Measurements from ENCODE around the gene PRR35.

Gene PRR35

DNA sequence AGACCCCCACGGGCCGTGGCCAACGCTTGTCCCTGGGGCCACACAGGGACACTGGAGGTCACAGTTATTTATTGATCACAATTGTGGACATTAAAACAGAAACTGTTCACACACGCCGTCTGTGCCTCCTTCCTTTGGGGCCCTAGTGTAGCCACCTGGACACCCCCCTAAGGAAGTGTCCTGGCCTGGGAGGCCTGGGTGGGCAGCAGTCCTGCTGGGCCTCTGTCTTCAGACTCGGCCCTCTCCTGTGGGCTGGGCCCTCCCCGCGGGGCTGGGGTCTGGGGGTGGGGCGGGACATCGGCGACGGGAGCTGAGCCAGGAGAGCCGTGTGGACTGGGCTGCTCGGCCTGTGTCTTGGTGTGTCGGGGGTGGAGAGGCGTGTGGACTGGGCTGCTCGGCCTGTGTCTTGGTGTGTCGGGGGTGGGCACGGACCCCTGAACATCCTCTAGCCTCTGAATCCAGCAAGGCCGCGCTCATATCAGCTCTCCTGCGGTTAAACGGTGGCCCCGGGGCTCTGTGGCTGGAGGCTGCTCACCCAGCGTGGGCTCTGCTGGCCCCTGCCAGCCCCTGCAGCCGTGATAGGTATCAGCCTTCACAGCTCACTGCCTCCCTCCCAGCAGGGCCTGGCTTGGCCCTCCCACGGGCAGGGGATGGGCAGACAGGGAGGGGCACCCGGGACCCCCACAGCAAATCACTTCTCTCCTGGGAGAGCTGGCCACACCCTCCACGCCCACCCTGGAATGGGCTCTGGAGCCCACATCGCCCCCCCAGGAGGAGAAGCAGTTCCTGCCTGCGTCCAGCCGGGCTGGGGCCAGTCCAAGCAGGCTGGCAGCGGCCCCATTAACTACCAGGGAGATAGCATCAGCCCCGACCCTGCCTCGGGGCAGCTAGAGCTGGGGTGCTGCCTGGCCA, 5.5 kb downstream of the PRR35 start:
- DNase-seq, result no peak

DNA sequence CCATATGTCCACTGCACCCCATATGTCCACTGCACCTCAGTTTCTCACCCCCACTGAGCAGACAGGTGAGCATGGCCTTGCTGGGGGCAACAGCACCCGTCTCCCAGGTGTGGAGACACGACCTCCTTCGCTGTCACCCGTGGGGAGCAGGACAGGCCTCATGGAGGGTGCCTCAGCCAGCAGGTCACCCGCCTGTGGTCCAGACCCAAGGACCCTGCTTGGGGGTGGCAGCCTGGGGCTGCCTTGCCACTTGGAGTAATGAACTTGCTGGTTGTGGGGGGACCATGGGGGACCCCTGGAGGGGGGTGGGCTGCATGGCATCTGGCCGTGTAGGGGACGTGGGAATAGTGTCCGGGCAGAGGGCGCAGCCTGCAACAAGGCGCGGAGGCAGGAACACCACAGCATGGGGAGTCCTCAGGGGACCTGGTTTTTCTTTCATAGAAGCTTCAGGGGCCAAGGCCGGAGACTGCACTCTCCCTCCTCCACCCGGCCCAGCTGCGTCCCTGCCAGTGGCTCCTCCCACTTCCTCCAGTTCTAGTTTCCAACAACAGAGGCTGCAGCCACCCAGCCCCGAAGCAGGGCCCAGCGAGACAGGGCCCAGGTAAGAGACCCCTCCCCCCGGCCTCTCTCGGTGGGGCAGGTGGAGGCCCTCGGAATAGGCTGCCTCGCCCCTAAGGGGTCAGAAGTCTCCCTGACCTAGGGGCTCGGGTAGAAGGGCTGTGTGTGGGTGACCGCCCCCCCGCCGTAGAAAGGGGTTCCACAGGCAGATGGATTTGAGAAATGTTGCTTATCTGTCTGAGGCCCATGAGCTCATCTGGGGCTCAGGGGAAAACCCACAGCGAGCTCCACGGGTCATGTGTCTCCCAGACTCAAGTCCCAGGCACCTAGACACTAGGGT, 6.5 kb downstream of the PRR35 start, which contains the start of gene NHLRC4:
TSS of gene NHLRC4 (plus strand) at position 531 of the 898 bp plus-strand sequence. CDS start 1,043 bp downstream, outside the sequence.
- no peak for DNase-seq

DNA sequence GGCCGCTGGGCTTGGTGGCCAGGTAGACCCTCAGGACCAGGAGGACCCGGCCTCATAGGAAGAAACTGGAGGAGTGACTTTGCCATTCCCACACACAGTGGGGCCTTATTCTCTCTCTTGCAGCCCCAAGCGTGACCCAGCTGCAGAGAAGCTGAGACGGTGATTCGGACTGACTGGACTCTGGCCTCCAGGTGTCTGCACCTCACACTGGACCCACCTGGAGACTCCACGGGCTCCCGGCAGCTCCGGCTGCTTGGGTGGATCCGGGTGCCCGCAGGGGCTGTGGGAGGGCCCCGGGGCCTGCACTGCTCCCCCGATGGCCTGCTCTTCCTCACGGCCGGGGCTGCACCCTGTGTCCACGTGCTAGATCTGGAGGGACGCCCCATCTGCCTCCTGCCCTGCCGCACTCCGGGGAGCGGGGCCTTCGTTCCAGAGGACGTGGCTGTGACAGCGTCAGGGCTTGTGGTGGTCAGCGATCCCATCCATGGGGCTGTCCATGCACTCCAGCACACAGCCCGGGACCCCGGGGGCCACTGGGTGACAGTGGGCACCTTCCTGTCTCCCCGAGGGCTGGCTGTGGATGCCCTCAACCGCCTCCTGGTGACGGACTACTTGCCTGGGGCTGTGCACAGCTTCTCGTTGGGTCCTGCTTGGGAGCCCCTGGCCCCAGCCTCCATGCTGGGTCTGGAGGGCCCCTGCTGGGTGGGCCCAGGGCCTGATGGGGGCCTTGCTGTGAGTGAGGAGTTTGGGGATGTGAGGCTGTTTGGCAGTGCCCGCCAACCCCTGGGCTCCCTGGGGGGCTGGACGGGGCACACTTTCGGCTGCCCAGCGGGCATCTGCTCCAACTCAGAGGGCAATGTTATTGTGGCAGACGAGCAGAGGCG, 7.4 kb downstream of the PRR35 start:
- DNase-seq, result no peak

DNA sequence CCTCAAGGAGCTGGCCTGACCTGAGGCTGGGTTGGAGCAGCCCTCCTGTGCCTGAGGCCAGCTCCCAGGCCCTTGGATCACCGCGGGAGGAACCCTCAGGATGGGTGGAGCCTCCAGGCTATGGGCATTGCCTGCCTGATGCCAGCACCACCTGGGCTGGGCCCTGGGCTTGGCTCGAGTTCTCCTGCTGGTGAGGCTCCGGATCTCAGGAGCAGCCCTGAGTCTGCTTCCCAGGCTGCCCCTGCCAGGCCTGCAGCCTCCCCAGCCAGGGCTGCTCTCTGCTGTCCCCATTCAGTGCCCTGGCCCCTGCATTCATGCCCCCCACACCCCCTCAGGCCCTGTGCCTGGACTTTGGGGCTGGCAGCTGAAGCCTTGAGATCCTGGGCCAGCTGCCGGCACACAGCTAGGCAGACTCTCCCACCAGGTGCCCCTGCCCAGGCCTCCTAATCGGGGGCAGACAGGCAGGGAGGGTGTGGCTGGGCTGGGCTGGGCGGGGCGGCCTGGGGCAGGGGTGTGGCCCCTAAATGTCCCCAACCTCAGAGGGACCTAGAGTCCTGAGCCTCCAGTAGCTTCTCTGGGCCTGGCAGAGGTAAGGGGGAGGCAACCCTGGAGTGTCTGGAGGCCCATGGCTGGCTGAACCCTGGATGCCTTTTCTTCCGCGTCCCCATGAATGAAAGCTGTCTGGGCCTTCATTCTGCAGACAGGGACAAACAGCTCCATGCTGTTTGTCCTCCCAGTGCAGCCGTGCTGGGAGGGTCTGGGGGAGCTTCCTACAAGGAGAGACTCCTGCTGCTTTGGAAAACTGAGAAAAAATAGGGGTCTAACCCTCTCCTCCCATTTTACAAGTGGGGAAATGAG, 8.4 kb downstream of the PRR35 start:
- no peak for DNase-seq

DNA sequence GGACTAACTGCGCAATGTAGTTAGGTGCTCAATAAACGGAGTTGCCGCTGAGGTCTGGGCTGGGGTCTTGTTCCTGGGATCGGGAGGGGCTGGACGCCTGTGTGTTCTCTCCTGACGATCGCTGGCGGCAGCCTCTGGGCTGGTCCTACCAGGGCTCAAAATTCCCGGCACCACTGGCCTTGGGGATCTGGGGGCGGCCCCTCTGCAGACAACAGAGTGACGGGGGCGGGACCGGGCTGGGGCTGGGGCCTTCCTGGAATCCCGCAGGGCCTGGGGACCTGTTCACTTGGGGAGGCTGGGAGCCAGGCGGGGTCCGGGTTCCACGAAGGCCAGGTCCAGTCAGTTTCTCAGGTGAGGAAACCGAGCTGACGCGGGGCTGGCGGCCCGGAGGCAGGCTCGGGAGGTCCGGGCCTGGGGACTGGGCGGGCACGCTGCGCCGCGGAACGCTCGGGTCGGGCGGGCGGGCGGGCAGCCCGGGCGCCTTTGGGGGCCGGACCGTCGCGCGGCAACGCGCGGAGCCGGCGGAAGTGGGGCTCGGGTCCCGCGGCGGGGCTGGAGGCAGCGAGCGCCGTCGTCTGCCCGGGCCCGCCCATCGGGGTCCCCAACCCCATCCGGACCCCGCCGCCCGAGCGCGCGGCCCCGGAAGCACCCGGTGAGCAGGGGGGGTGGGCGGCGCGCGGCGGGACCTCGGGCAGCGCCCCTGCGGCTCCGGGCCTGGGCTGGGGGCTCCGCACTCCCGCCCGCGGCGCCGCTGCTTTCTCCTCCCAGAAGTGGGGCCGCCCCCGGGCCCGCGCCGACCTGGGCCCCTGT, 9.5 kb downstream of the PRR35 start, which contains the start of gene PIGQ:
TSS of gene PIGQ (plus strand) at position 524 of the 810 bp plus-strand sequence. CDS start 4,107 bp downstream, outside the sequence.
- peak; percentile 78 for DNase-seq

DNA sequence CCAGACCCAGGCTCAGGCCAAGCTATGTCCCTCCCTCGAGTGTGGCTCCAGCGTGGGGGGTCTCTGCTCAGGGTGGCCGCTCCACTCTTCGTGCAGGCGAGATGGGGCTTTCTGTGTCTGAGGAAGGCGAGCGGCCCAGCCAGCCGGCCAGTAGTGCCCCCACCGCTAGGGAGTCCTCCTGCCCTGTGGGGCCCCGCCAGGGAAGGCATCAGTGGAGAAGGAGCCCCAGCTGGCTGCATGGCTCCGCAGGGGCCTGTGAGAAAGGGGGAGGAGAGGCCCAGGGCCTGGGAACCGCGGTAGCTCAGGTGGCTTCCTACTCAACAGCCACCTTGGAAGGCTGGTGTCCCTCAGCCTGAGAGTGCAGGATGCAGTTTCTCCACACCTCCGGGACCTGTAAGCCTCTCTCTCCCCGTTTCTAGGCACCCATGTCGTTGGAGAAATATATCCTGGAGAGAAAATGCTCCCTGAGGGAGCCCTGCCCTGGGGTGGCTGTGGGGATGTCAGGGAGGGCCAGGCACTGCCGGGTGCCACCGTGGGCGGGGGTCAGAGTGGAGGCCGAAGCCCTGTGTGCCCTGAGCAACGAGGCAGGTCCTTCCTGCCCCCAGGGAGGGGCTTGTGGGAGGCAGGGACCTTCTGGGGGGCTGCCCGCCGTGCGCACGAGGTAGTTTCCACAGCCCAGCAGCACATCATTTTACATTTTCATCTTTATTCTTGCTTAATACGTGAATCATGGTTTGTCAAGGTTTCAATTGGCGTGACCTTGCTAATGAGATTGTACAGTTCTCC, 12.9 kb downstream of the PRR35 start:
- no peak for DNase-seq

DNA sequence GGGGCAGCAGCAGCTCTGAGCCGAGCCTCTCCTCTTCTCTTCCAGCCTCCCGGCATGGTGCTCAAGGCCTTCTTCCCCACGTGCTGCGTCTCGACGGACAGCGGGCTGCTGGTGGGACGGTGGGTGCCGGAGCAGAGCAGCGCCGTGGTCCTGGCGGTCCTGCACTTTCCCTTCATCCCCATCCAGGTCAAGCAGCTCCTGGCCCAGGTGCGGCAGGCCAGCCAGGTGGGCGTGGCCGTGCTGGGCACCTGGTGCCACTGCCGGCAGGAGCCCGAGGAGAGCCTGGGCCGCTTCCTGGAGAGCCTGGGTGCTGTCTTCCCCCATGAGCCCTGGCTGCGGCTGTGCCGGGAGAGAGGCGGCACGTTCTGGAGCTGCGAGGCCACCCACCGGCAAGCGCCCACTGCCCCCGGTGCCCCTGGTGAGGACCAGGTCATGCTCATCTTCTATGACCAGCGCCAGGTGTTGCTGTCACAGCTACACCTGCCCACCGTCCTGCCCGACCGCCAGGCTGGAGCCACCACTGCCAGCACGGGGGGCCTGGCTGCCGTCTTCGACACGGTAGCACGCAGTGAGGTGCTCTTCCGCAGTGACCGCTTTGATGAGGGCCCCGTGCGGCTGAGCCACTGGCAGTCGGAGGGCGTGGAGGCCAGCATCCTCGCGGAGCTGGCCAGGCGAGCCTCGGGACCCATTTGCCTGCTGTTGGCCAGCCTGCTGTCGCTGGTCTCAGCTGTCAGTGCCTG, 14.0 kb downstream of the PRR35 start:
- no peak for DNase-seq

DNA sequence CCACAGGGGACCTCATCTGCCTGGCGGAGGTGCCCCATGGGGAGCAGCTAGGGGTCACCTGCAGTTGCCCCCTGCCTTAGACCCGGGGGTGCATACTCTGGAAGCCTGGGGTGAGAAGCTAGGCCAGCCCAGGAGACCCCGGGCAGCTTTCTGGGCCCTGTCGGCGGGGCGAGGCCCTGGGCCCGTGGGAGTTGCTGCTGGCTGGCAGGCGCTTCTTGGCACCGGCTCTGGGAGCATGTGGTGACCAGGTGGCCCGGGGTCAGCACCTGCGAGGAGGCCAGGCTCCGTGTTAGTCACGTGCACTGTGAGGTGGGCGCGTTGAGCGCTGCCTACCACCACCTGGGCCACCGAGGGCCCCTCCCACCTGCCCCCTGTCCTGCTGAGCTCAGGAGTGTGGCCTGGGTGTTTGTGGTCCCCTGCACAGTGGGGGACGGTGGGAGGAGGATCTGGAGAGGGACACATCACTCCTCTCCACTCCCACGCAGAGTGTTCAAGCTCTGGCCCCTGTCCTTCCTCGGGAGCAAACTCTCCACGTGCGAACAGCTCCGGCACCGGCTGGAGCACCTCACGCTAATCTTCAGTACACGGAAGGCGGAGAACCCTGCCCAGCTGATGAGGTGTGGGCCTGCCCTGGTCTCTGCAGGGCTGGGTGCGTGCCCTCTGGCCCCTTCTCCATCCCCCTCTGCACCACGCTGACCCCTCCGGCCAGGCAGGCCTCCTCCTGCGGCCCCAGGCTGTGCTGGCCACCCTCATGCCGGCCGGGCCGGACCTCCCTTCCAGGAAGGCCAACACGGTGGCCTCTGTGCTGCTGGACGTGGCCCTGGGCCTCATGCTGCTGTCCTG, 15.4 kb downstream of the PRR35 start:
- DNase-seq, result no peak

DNA sequence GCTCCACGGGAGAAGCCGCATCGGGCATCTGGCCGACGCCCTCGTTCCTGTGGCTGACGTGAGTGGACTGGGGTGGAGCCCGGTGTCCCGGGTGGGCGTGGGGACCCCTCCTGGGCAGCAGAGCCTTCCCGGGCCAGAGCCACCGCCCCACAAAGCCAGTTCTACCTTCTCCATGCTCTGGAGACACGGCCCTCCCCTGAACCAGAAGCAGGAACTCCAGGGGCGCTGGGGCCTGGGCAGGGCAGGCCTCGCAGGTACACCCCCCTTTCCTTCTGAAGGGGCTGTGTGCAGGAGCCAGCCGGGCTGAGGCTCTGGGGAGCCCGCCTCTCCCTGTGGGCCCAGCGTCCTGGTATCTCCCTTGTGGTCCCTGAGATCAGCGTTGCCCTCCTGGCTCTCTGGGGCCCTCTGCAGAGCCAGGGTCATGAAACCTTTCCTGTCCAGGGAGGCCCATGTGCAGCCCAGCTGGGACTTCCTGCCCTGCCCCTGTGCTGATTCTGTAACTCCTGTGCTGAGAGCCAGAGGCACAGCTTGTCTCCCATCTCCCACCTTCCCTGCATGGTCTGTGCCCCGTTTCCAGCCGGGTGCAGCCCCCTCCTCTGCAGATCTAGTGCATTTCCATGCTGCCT, 16.1 kb downstream of the PRR35 start:
- DNase-seq, result no peak

DNA sequence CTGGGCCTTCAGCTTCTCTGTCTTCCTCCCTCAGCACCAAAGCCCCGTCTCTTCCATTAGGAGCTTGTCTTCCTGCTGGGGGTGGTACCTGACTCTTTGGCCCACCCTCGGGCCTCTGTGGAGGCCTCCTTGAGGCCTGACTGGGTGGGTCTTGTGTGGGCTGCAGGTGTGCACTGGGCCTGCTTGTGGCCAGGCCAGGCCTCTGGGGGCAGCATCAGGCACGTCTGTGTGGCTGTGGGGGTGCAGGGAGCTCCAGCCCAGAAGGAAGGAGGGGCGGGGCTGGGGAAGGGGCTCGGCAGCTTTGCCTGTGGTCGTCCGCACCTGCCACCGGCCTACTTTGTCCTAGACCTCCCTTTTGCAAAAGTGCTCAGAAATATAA, 16.6 kb downstream of the PRR35 start:
- no peak for DNase-seq

DNA sequence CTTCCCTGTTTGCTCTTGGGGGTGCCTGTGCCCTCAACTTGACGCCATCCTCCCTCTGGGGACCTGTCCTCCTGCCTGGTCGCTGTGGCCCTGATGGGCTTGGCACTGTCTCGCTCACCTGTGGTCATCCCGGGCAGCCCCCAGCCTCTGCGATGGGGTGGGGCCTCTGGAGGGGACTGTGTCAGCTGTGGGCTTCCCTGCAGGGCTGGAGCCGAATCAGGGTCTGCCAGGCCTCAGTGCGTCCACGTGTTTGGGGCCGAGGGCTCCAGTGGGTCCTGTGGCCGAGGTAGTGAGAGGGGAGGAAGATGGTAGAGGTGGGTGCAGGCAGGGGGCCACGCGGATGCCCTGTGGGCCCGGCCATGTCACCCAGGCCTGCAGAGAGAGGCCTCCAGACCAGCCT, 17.6 kb downstream of the PRR35 start:
- no peak for DNase-seq

DNA sequence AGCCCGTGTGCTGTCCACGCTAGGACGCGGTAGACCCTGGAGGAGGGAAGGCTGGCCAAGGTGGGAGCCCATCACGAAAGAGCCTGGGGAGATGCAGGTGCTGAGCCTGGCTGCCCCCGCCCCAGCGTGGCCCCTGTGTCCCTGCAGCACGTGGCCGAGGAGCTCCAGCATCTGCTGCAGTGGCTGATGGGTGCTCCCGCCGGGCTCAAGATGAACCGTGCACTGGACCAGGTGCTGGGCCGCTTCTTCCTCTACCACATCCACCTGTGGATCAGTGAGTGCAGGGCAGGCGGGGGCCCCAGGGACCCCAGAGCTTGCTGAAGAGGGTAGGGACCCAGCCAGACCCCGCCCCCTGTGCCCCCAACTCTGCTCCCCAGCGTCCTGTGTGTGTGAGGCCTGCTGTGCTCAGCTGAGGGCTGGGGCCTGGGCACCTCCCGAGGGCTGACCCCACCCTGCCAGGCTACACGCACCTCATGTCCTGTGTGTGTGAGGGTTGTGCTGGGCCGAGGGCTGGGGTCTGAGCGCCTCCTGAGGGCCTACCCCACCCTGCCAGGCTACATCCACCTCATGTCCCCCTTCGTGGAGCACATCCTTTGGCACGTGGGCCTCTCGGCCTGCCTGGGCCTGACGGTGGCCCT, 18.2 kb downstream of the PRR35 start:
- no peak for DNase-seq

DNA sequence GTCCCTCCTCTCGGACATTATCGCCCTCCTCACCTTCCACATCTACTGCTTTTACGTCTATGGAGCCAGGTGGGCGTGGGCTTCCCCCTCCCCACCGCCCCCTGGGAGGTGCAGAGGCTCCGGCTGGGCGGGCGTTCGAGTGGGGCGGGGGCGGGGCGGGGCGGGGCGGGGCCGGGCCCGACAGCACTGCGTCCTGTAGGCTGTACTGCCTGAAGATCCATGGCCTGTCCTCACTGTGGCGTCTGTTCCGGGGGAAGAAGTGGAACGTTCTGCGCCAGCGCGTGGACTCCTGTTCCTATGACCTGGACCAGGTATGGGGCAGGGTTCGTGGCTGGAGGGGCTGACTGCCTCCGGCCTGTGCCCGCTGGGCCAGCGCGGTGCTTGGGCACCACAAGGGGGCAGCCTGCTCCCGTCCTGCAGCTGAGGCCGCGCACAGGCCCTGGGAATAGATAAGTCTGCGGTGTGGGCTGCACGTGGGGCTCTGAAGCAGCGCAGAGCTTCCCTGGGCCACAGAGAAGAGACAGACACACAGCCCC, 18.7 kb downstream of the PRR35 start:
- DNase-seq, result peak; percentile 68

DNA sequence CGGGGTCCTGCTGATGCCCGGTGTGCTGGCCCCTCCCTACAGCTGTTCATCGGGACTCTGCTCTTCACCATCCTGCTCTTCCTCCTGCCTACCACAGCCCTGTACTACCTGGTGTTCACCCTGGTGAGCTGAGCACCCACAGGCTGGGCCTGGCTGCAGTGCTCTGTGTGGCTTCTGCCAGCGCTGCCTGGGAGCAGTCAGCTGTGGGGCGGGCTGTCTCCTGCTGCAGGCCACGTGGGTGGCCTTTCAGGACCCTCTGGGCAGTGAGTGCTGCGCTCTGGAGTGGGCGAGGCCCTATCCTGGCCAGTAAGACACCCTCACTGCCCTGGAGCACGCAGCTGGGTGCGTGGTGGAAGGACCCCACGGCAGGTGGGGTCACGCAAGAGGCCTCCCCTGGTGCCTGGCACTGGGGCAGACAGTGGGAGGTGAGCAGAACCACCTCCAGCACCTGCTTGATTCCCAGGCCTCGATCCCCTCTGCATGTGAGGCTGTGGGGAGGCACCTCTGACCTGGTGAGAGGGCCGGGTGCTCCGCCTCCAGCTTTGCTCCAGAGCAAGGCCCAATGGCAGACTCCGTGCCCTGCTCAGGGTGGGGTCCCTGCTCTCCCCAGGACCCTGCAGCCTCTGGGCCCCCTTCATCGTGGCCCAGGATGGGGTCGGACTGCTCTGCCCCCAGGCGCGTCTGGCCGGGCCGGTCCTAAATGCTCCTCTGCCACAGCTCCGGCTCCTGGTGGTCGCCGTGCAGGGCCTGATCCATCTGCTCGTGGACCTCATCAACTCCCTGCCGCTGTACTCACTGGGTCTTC, 20.1 kb downstream of the PRR35 start:
- no peak for DNase-seq

DNA sequence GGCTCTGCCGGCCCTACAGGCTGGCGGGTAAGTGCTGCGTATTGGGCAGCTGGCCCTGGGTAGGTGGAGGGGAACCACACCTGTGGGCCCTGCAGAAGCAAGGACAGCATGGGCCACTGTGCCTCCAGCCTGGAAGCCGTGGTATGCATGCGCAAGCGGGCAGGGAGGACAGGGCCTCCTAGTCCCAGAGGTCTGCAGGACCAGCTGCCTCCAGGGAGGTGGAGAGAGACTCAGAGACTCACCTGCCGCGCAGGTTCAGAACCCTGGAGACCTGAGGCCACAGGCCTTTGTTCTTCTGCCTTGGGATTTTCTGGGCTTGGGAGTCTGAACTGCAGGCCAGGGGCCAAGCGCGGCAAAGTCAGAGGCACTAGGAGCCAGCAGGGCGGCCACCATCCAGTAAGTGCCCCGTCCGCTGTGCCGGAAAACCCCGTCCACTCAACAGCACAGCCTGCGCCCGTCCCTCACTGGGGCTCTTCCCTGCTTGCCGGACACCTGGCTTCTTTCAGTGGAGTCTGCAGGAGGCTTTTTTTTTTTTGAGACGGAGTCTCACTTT, 20.8 kb downstream of the PRR35 start:
- DNase-seq, result no peak

DNA sequence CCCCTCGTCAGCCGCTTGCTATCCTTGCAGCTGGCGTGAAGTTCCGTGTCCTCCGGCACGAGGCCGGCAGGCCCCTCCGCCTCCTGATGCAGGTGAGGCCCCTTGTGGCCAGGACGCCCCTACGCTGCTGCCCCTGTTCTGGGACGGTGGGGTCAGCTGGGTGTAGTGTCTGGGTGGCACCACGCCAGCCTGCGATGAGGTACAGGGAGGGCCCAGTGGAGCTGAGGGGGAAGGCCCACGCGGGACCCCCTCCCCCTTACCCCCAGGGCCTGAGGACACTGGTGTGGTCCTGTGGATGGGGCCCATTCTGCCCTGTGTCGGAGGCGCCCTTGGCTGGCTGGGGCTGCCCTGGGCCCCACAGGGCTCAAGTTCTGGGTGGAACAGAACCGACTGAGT, 22.0 kb downstream of the PRR35 start:
- DNase-seq, result no peak

Measured in T1000 (cell line).